ENCODE measurements around the gene PCA3. TPM values are rescaled to one million over a fixed set of nuclear protein-coding genes. Genes with fewer than 3 reads are reported as not detected.

Gene PCA3
- total and polyA plus RNA-seq, 2 donors (not counting 3 experiments of a cell fraction or from before 2014, with no cell fraction given), result 0.86 to 2.5 TPM

- peak; percentile 67 for DNase-seq (ENCODE audit: low read depth, low spot score)
- no peak overlapping the region for H3K4me3 ChIP-seq (replicated peaks in 1 of 3; ENCODE audit: insufficient read depth in 1 of 3, low read depth in 1 of 3, low read length in 3 of 3)
- dilution Hi-C loops (cut with MboI; ENCODE audit: extremely low pct_ligation_motif_present, low sequenced_read_pairs), result no loop called here
- POLR2A ChIA-PET, result interaction anchor here (0.6 kb wide), 1 partner anchor 198 kb away, joined by 3 read pairs; no protein-coding TSS in a partner anchor
- TF ChIP-seq CTCF (IDR thresholded peaks at IDR 0.05; ENCODE audit: extremely low read depth in 1 of 2, insufficient read depth in 1 of 2, low read depth in 1 of 2, low read length in 2 of 2), result peak; percentile 61 to 64
- no peak for TF ChIP-seq MAX (IDR thresholded peaks at IDR 0.05; ENCODE audit: insufficient read depth, insufficient read length)
- H3K9ac ChIP-seq (replicated peaks; ENCODE audit: extremely low read depth, insufficient read depth, low read length), result no peak overlapping the region
- CTCF ChIA-PET, result interaction anchor here (0.6 to 6.4 kb wide), 40 partner anchors 9 to 1488 kb away, joined by 3 to 210 read pairs (median 4); no protein-coding TSS in a partner anchor
- BruUV-seq (replicated peaks), result no TSS peak
- H3K36me3 ChIP-seq (ENCODE audit: control insufficient read depth in 2 of 2, extremely low read depth in 1 of 2, insufficient read depth in 2 of 2, low read length in 2 of 2), result no peaks in the 10 kb centered on the region
- intact Hi-C loops (cut with micrococcal nuclease), result loop anchor here (1.0 kb wide), 3 partner anchors 177 to 340 kb away; no protein-coding TSS in a partner anchor
- H4K20me1 ChIP-seq (replicated peaks; ENCODE audit: control insufficient read depth, extremely low read depth, insufficient read depth, low read length), result no peaks in the 10 kb centered on the region
- H3K27ac ChIP-seq (ENCODE audit: insufficient read depth, low read depth, low read length), result no peak overlapping the region
- H3K4me1 ChIP-seq (ENCODE audit: control insufficient read depth, extremely low read depth, insufficient read depth, low read length), result no peaks in the 10 kb centered on the region
- no peak overlapping the region for H2AFZ ChIP-seq (ENCODE audit: low read depth, low read length)
- H3K9me3 ChIP-seq (replicated peaks; ENCODE audit: control insufficient read depth, insufficient read depth, low read length), result no peaks in the 10 kb centered on the region
- no peaks in the 10 kb centered on the region for H3K9me1 ChIP-seq (replicated peaks; ENCODE audit: control insufficient read depth, extremely low read depth, insufficient read depth, low read length)
- FAIRE-seq, result peak; percentile 87
- no peak overlapping the region for H3K4me2 ChIP-seq (ENCODE audit: insufficient read depth, low read length)
- peaks cover 9 to 18% of the 10 kb centered on the region in 2 experiments for H3K27me3 ChIP-seq (ENCODE audit: control insufficient read depth in 2 of 2, insufficient read depth in 2 of 2, low read length in 2 of 2)
- H3K79me2 ChIP-seq (ENCODE audit: control insufficient read depth, insufficient read depth, low read length), result no peaks in the 10 kb centered on the region
Measured at GRCh38 chr9:76810377-76810957, 46.2 kb downstream of the PCA3 start.

- no peak for FAIRE-seq
Measured at GRCh38 chr9:76812591-76812990, 48.4 kb downstream of the PCA3 start.

More at GRCh38 chr9:76812591-76812990, 48.4 kb downstream of the PCA3 start:
- Histone ChIP-seq H3K27ac (ENCODE audit: insufficient read depth, low read depth, low read length) (no peak overlapping the region), H2AFZ (ENCODE audit: low read depth, low read length) (no peak overlapping the region), H3K36me3 (ENCODE audit: control insufficient read depth in 2 of 2, extremely low read depth in 1 of 2, insufficient read depth in 2 of 2, low read length in 2 of 2) (no peaks in the 10 kb centered on the region), H3K4me3 (replicated peaks in 1 of 3; ENCODE audit: insufficient read depth in 1 of 3, low read depth in 1 of 3, low read length in 3 of 3) (no peak overlapping the region), H4K20me1 (replicated peaks; ENCODE audit: control insufficient read depth, extremely low read depth, insufficient read depth, low read length) (no peaks in the 10 kb centered on the region), H3K4me1 (ENCODE audit: control insufficient read depth, extremely low read depth, insufficient read depth, low read length) (peaks cover under 1% of the 10 kb centered on the region), H3K79me2 (ENCODE audit: control insufficient read depth, insufficient read depth, low read length) (no peaks in the 10 kb centered on the region), H3K9ac (replicated peaks; ENCODE audit: extremely low read depth, insufficient read depth, low read length) (no peak overlapping the region), H3K9me1 (replicated peaks; ENCODE audit: control insufficient read depth, extremely low read depth, insufficient read depth, low read length) (no peaks in the 10 kb centered on the region), H3K27me3 (ENCODE audit: control insufficient read depth in 2 of 2, insufficient read depth in 2 of 2, low read length in 2 of 2) (peaks cover 9 to 18% of the 10 kb centered on the region in 2 experiments), H3K9me3 (replicated peaks; ENCODE audit: control insufficient read depth, insufficient read depth, low read length) (no peaks in the 10 kb centered on the region), H3K4me2 (ENCODE audit: insufficient read depth, low read length) (no peak overlapping the region)
- dilution Hi-C loops (cut with MboI; ENCODE audit: extremely low pct_ligation_motif_present, low sequenced_read_pairs) (no loop called here), intact Hi-C loops (cut with micrococcal nuclease) (no loop called here)
- ChIA-PET POLR2A (no interaction called here), CTCF (interaction anchor here (1.1 to 6.4 kb wide), 5 partner anchors 184 to 939 kb away, joined by 3 to 210 read pairs (median 58); no protein-coding TSS in a partner anchor)
- no peak for DNase-seq (ENCODE audit: low read depth, low spot score)
- TF ChIP-seq MAX (IDR thresholded peaks at IDR 0.05; ENCODE audit: insufficient read depth, insufficient read length), result no peak
- no peak for TF ChIP-seq POLR2AphosphoS5 (IDR thresholded peaks at IDR 0.05; ENCODE audit: insufficient read depth, low read depth, low read length)
- no peak for TF ChIP-seq GATA2 (IDR thresholded peaks at IDR 0.05; ENCODE audit: insufficient read depth, insufficient read length, low read depth, low read length)
- TF ChIP-seq EZH2 (IDR thresholded peaks at IDR 0.05; ENCODE audit: borderline replicate concordance, low read depth, low read length, severe bottlenecking), result no peak
- no peak for TF ChIP-seq CTCF (IDR thresholded peaks at IDR 0.05; ENCODE audit: extremely low read depth in 1 of 2, insufficient read depth in 1 of 2, low read depth in 1 of 2, low read length in 2 of 2)
- TF ChIP-seq POLR2A (IDR thresholded peaks at IDR 0.05; ENCODE audit: low read depth, low read length), result no peak
- TF ChIP-seq MYC (IDR thresholded peaks at IDR 0.05; ENCODE audit: low read depth, low read length), result no peak
- no peak for TF ChIP-seq FOS (IDR thresholded peaks at IDR 0.05; ENCODE audit: borderline replicate concordance, insufficient read depth, low read length)
- TF ChIP-seq JUN (IDR thresholded peaks at IDR 0.05; ENCODE audit: borderline replicate concordance, insufficient read depth, insufficient read length, low read depth), result no peak
- BruUV-seq (replicated peaks), result no TSS peak

Data from endothelial cell of umbilical vein (primary cell).